Kidney glomerular epithelial cell (primary cell): ENCODE results near the gene SIRT7.

ENCODE experiments used
- DNase-seq: peaks from one replicate; lab custom pipeline; 2025; lab: John Stamatoyannopoulos, UW

The SIRT7 gene

GRCh38 chr17:81931557-81932332 is 13.8 kb upstream of the SIRT7 start:
- DNase-seq = no peak

GRCh38 chr17:81931189-81931556 is 13.2 kb upstream of the SIRT7 start:
- DNase-seq = no peak

DNA sequence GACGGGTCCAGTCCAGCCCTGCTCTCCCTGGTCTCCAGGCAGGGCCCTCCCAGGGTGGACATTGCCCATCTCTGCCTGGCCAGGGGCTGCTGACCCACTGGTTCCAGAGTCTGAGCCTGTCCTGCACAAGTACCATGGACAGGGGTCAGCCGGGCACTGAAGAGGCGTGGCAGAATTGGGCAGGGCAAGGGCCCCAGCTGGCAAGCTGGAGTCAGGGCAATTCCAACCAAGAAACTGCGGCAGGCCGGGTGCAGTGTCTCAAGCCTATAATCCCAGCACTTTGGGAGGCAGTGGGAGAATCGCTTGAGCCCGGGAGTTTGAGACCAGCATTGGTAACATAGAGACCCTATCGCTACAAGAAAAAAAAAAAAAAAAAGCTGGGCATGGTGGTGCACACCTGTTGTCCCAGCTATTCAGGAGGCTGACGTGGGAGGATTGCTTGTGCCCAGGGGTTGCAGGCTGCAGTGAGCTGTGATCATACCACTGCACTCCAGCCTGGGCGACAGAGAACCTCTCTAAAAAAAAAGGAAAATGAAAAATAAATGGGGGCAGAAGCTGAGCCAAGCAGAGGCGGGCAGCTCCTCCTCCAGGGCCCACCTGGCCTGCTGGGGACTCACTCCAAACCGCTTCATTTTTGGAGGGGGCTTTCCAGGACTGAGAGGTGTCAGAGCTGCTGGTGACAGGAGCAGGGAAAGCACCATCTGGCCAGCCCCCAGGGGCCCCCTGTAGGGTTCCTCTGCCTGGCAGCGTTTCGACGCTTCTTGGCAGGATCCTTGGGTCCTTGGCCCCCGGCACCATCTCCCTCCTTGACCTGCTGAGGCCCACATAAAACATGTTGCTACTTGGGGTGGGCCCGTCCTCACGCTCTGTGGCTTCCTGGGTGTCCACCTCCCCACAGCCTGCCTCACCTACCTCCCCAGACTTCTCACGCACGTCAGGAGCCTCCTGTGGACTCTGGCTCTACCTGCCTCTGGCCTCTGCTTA is 12.5 kb upstream of the SIRT7 start:
- no peak for DNase-seq

- DNase-seq = no peak
These were observed 11.5 kb upstream of the SIRT7 start for GRCh38 chr17:81929253-81930141.

DNA sequence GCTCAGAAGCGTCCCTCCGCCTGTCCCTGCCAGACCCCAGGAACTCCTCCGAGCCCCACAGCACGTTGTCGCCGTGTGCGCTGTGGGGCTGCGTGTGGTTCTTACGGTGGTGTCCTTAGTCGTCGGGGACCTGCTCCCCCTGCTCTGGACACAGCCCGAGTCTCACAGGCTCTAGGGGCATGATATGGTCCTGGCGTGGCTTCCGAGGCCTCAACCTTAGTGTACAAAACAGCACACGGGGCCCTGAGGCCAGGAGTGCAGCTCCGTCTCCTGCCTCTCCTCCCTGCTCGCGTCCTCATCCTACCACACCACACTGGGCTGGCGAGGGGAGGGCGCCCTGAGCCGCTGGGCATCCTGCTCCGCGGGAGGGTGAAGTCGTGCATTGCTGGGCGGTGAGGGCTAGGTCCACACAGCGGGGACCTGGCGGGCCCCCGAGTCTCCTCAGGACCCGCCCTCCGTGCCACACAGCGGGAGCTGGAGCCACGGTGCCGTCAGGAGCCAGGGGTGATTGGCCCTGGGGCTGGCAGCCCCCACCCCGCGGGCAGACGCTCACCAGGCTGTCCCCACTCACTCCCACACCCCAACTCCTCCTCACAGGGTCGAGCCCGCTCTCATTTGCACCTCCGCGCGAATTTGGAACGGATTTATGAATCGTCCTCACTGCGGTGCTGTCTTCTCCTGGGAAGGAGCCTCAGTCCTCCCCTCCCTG is 10.7 kb upstream of the SIRT7 start:
- no peak for DNase-seq

DNA sequence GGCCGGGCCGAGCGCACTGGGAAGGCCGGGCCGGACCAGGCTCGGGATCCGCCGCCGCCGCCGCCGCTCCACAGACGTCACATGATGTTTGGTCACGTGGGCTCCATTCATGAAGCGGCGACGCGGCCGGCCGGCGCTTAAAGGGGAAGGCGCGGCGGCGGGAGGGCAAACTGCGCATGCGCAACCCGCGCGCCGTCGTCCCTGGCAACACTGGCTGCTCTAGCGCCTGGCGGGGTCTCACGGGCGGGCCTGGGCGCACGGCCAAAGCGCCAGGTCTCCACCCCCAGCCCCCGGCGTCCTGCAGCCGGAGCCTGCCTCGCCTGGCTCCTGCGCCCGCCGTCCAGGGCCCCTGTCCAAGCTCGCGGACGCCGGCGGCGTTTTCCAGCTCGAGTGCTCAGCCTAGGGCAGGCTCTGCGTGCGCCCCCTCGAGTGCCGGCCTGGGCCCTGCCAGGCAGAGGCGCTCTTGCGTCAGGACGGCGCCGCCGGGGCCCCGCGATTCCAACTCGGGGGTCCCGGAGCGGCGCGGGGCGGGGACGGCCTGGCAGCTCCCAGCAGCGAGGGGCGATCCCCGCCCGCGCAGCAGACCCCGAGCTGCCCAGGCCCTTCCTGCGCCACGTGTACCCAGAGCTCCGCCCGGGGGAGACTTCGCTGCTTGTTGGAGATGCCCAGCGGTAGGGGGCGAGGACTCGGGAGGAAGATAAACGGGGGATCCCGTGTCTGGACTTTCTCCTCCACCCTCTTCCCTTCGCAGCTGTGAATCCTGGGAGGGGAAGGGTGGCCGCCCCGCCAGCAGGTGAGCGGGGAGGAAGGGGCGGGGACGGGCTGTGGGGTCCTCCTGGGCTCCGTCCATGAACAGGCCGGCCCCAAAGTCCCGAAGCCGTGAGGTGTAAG is 9.9 kb upstream of the SIRT7 start, which contains the start of gene MAFG:
Gene MAFG, minus strand, starts transcription at position 83 of the 891 bp plus-strand sequence. CDS start 4,550 bp downstream, outside the sequence.
- DNase-seq = peak; percentile 87

DNA sequence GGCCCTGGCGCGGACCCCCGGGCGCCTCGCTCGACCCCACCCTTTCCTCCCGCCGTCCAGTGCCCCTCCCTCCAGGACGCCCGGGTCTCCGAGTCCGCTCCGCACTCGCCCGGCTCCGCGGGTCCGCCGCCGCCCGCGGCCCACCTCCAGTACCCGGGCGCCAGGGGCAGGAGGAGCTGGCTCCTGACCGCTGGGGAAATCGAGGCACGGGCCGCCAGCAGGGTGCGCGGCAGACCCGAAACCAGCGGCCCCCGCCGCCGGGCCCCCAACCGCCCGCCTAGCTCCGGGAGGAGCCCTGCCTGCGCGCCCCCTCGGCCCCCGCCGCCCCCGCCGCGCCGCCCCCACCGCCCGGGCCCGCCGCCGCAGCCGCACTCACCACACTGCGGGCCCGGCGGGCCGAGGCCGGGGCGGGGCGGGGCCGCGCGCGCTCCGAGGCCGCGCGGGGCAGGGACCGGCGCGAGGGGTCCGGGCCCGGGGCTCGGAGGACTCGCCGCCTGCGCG is 9.2 kb upstream of the SIRT7 start:
- DNase-seq = no peak

DNA sequence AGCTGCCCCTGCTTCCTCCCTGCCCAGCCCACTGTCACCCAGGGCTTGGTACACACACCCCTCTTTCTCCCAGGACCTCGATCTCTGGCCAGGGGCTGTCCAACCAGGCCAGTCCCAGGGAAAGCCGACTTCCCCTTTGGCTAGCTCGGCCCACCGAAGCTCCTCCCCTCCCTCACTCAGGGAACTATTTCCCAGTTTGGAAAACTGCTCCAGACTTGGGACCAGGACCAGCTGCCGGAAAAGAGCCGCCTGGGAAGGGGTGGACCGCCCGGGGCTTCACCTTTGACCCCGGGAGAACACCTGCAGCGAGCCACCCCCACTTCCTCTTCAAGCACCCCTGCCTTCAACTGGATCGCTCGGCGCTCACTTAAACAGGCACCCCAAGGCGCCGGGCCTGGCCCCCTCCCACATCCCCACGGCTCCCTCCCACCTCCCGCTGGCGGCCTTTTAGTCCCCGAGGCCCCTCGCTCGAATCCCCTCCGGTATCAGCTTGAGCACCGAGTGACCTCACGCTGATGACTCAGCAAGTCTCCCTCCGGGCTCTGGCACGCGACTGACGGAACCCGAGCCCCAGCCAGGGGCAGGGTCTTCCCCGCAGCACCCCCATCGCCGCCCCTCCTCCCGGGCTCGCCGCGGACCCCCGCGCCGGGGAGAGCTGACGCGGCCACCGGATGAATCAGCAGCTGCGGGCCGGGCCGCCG is 8.6 kb upstream of the SIRT7 start:
- DNase-seq = peak; percentile 48

GRCh38 chr17:81925860-81926450 is 8.0 kb upstream of the SIRT7 start:
- no peak for DNase-seq

GRCh38 chr17:81924557-81925532 is 6.9 kb upstream of the SIRT7 start:
- DNase-seq = no peak

DNA sequence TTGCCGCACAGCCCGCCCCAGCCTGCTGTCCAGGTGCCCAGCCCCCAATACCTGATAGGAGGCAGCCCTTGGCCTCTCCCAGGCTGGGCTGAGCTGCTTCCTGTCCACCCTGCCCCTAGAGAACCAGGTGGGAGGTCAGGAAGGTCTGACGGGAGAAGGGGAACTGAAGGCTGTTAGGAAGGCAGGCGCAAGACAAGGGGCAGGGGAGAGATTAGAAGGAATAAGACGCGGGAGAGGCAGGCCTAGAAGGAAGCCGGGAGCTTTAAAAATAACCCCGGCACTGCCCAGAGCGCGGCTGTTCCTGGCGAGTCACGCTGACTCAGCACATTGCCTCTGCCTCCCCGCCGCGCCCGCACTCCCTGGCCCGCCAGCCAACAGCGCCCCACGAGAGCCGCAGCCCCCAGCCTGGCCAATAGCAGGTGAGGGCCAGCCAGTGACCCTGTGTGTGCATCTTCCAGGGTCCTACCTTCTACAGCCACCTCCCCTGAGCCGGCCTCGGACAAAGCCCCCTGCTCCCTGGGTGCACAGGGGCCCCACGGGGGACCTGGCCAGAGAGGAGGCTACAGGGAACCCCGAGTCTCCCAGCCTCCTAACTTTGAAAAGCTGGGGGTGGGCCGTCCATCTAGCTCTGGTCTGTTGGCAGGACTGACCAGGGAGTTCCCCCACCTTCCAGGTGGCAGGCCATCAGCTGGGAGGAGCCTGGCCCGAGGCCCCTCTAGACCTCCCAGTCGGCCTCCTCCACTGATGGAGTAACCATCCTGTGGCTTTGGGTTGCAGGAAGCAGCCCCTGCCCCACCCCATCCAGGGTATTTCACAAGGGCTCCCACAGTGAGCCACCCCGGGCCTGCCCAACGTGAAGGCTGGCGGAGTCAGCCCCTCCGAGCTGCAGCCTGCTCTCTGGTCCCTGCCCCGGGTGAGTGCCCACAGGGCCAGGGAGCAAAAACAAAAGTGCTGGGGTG is 5.6 kb upstream of the SIRT7 start:
- DNase-seq = peak; percentile 56

GRCh38 chr17:81922566-81923301 is 4.8 kb upstream of the SIRT7 start:
- DNase-seq = no peak

- DNase-seq = no peak
These were observed 4.1 kb upstream of the SIRT7 start for GRCh38 chr17:81921996-81922565.

DNA sequence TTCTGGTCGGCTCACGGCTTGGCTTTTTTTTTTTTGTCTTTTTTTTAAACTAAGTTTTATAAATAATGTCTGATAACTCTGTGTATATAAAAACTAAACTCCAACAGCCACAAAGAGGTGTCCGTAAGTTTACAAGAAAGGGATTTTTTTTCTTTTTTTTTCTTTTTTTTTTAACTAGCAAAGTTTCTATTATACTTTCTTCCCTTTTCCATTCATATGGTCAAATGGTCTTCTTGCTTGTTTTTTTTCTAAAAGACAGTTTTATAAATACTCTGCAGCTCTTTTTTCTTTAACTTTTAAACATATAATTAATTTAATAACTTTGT is 3.5 kb upstream of the SIRT7 start:
- DNase-seq = no peak
